Neutrophil (primary cell): ENCODE measurements around the gene CDKN3.
"Not testable (repeated sequence)": the region's sequence is repeated elsewhere in the genome, so short reads cannot be mapped to it uniquely, and the experiment has no call there.

Experiments
- H3K27ac ChIP-seq: fragments of 200-600 bp; sonication (generic); 2 replicates; pipeline ENCODE4 v1.5.1; 2016; ENCODE audit warnings: mild to moderate bottlenecking, moderate library complexity
- H3K27me3 ChIP-seq: fragments of 200-600 bp; sonication (generic); 2 replicates; pipeline ENCODE4 v1.6.0; 2016; ENCODE audit warnings: mild to moderate bottlenecking
- H3K36me3 ChIP-seq: fragments of 200-600 bp; sonication (generic); 2 replicates; pipeline ENCODE4 v1.5.1; 2017
- H3K4me1 ChIP-seq, 2 experiments: fragments of 200-600 bp in 1 of 2; sonication (generic) in 1 of 2; 1 replicate in 1 of 2; 2 replicates in 1 of 2; pipeline versions ENCODE4 v1.5.1 to v1.6.1; 2013 to 2016; ENCODE audit warnings: low read depth in 1 of 2, low read length in 1 of 2, mild to moderate bottlenecking in 1 of 2, moderate library complexity in 1 of 2; ENCODE audit not compliant: control insufficient read depth in 1 of 2, insufficient read depth in 1 of 2
- H3K4me3 ChIP-seq, 2 experiments: fragments of 200-600 bp in 1 of 2; sonication (generic) in 1 of 2; 1 replicate in 1 of 2; 2 replicates in 1 of 2; pipeline ENCODE4 v1.5.1; 2013 to 2016; ENCODE audit warnings: low read depth in 1 of 2, low read length in 1 of 2, mild to moderate bottlenecking in 1 of 2, moderate library complexity in 1 of 2
- H3K9me3 ChIP-seq: fragments of 200-600 bp; sonication (generic); 2 replicates; pipeline ENCODE4 v1.5.1; 2016
- TF ChIP-seq, protein P1 (sequence below): fragments of 200-600 bp; sonication (generic); IDR thresholded peaks from 2 replicates; pipeline ENCODE4 v1.5.1; 2016; ENCODE audit warnings: antibody characterized with exemption

CDKN3 gene

GRCh38 chr14:54427871-54428270 is 31.1 kb downstream of the CDKN3 start:
- no peak overlapping the region for H3K27ac ChIP-seq

GRCh38 chr14:54428527-54428926 is 31.7 kb downstream of the CDKN3 start:
- no peaks in the 10 kb centered on the region for H3K4me1 ChIP-seq
- TF ChIP-seq, protein P1, sequence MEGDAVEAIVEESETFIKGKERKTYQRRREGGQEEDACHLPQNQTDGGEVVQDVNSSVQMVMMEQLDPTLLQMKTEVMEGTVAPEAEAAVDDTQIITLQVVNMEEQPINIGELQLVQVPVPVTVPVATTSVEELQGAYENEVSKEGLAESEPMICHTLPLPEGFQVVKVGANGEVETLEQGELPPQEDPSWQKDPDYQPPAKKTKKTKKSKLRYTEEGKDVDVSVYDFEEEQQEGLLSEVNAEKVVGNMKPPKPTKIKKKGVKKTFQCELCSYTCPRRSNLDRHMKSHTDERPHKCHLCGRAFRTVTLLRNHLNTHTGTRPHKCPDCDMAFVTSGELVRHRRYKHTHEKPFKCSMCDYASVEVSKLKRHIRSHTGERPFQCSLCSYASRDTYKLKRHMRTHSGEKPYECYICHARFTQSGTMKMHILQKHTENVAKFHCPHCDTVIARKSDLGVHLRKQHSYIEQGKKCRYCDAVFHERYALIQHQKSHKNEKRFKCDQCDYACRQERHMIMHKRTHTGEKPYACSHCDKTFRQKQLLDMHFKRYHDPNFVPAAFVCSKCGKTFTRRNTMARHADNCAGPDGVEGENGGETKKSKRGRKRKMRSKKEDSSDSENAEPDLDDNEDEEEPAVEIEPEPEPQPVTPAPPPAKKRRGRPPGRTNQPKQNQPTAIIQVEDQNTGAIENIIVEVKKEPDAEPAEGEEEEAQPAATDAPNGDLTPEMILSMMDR: no peak
- H3K4me3 ChIP-seq: no peak overlapping the region
- H3K9me3 ChIP-seq: no peaks in the 10 kb centered on the region
- peaks cover 43% of the 10 kb centered on the region for H3K36me3 ChIP-seq
- no peak overlapping the region for H3K27ac ChIP-seq
- no peaks in the 10 kb centered on the region for H3K27me3 ChIP-seq

More at GRCh38 chr14:54427871-54428270, 31.1 kb downstream of the CDKN3 start:
- Histone ChIP-seq H3K27me3 (no peaks in the 10 kb centered on the region), H3K4me3 (no peak overlapping the region), H3K4me1 (no peaks in the 10 kb centered on the region), H3K9me3 (no peaks in the 10 kb centered on the region), H3K36me3 (peaks cover 43% of the 10 kb centered on the region)
- TF ChIP-seq, protein P1: no peak

DNA sequence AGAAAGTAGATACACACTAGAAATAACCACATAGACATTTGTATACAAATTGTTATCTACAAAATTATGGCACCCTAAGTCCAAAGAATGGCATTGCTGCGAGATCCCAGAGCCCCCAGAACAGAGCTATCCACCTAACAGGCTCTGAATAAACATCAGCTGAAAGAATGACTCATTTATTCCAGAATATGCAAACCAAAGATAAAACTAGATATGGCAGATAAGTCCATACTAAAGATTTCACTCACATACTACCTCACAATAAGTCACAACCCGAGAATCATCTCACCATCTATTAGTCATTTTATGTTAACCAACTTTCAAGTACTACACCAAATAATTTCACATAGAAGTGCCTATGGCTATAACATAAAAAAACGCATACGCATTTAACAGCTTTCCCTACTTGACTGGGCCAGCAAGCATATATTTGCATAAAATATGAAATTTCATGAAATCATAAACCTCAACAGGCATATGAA is 38.7 kb downstream of the CDKN3 start:
- TF ChIP-seq, protein P1: no peak
- no peak overlapping the region for H3K4me3 ChIP-seq
- no peaks in the 10 kb centered on the region for H3K9me3 ChIP-seq
- peaks cover 12 to 19% of the 10 kb centered on the region in 2 experiments for H3K4me1 ChIP-seq
- H3K27me3 ChIP-seq: no peaks in the 10 kb centered on the region
- H3K27ac ChIP-seq: no peak overlapping the region
- H3K36me3 ChIP-seq: no peaks in the 10 kb centered on the region

DNA sequence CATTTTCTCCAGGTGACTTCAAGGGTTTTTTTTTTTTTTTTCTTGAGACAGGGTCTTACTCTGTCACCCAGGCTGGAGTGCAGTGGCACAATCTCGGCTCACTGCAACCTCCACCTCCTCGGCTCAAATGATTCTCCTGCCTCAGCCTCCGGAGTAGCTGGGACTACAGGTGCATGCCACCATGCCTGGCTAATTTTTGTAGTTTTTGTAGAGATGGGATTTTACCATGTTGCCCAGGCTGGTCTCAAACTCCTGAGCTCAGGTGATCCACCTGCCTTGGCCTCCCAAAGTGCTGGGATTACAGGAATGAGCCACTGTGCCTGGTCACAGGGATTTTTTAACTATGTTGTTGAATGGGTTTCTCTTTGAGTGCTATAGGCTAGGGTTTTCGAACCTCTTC is 41.1 kb downstream of the CDKN3 start:
- H3K27me3 ChIP-seq, H3K4me3 ChIP-seq, H3K9me3 ChIP-seq, H3K36me3 ChIP-seq, H3K27ac ChIP-seq: not testable (repeated sequence)
- peaks cover 24 to 30% of the 10 kb centered on the region in 2 experiments for H3K4me1 ChIP-seq

GRCh38 chr14:54438703-54439102 is 41.9 kb downstream of the CDKN3 start:
- H3K4me1 ChIP-seq: peaks cover 24 to 30% of the 10 kb centered on the region in 2 experiments
- TF ChIP-seq, protein P1: no peak
- H3K4me3 ChIP-seq: no peak overlapping the region
- no peaks in the 10 kb centered on the region for H3K9me3 ChIP-seq
- H3K36me3 ChIP-seq: no peaks in the 10 kb centered on the region
- no peak overlapping the region for H3K27ac ChIP-seq
- no peaks in the 10 kb centered on the region for H3K27me3 ChIP-seq

- TF ChIP-seq, protein P1: no peak
- Histone ChIP-seq H3K27me3 (no peaks in the 10 kb centered on the region), H3K9me3 (no peaks in the 10 kb centered on the region), H3K4me3 (peak overlapping the region; percentile 71 to 81), H3K27ac (peak overlapping the region; percentile 88), H3K4me1 (peaks cover 20 to 22% of the 10 kb centered on the region in 2 experiments), H3K36me3 (no peaks in the 10 kb centered on the region)
Observed at GRCh38 chr14:54440037-54440436, 43.2 kb downstream of the CDKN3 start.
